Non-pigmented ciliary epithelial cell (primary cell): ENCODE results near the gene RHBDF1.

Source experiments
- DNase-seq: peaks from one replicate; pipeline ENCODE4 v3.0.0-alpha.2; 2010; ENCODE audit warnings: low read depth

Gene RHBDF1

GRCh38 chr16:74747-75334, 2.4 kb upstream of the RHBDF1 start:
- no peak for DNase-seq

- DNase-seq, result no peak
Observed at GRCh38 chr16:74051-74746, 1.8 kb upstream of the RHBDF1 start.

GRCh38 chr16:71540-72401, 660 bp downstream of the RHBDF1 start:
- no peak for DNase-seq

GRCh38 chr16:71210-71539, 1.3 kb downstream of the RHBDF1 start:
- no peak for DNase-seq

GRCh38 chr16:69181-69580, 3.2 kb downstream of the RHBDF1 start:
- no peak for DNase-seq

- DNase-seq, result no peak
Observed at GRCh38 chr16:67884-68789, 4.3 kb downstream of the RHBDF1 start.

- no peak for DNase-seq
Observed at GRCh38 chr16:67183-67791, 5.1 kb downstream of the RHBDF1 start.

GRCh38 chr16:66309-67182, 5.9 kb downstream of the RHBDF1 start:
- no peak for DNase-seq

DNA sequence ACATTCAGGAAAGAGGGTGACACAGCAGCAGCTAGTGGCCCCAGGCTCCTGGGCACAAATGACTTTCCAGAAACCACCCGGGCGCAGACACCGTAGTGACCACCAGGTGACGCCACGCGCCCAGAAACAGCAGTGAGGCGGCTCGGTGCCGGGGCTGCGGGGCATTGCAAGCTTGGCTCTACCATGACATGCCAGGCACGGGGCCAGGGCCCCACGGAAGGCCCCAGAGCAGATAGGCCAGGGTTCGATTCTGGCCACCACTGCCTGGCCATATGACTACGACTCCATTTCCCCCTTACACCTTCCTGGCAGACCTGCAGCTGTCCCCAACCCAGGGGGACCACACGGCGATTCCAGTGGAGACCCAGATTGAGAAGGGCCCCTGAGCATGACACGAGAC, 6.7 kb downstream of the RHBDF1 start:
- DNase-seq, result no peak

DNA sequence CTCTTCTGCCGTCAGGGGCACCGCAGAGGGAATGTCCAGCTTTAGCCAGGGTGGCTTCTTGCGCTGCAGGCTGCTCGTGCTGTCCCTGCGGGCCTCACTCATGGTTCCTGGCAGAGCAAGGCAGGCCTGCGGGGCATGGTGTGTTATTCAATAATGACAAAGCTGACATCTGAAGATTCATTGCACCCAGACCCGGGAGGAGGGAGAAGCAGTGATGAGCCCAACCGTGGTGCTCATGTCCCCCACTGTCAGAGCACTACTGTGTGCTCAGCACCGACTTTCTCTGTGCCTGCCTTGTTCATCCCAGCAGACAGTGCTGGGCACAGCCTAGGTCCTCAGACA, 7.5 kb downstream of the RHBDF1 start:
- no peak for DNase-seq

- DNase-seq, result no peak
Observed at GRCh38 chr16:63998-64913, 8.2 kb downstream of the RHBDF1 start.

DNA sequence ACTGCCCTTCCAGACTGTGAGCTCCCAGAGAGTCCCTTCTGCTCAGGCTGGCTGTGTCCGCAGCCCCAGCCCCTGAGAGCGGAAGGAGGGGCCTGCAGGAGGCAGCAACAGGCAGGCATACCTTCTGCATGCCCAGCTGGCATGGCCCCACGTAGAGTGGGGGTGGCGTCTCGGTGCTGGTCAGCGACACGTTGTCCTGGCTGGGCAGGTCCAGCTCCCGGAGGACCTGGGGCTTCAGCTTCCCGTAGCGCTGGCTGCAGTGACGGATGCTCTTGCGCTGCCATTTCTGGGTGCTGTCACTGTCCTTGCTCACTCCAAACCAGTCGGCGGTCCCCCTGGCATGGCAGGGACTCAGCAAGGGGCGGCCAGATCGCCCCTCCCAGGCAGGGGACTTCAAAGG, 9.0 kb downstream of the RHBDF1 start:
- DNase-seq, result no peak

- no peak for DNase-seq
Observed at GRCh38 chr16:62968-63391, 9.5 kb downstream of the RHBDF1 start.

GRCh38 chr16:62283-62967, 10.0 kb downstream of the RHBDF1 start:
- no peak for DNase-seq

DNA sequence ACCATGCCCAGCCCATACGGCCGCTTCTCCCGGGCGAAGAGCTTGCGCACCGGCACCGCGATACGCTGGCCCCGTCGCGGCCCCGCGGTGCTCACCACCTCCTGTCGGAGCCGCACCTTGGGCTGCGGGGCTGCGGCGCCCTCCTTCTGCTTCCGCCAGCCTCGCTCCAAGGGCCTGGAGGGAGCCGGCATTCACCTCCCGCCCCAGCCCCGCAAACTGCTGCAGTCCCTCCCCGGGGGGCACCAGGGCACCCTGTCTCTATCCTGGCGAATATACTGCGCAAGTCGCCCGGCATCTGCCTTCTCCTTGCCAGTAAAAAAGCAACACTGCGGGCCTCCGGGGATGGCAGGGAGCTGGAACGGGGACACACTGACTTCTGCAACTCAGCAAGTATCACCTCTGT, 10.6 kb downstream of the RHBDF1 start:
- DNase-seq, result no peak

DNA sequence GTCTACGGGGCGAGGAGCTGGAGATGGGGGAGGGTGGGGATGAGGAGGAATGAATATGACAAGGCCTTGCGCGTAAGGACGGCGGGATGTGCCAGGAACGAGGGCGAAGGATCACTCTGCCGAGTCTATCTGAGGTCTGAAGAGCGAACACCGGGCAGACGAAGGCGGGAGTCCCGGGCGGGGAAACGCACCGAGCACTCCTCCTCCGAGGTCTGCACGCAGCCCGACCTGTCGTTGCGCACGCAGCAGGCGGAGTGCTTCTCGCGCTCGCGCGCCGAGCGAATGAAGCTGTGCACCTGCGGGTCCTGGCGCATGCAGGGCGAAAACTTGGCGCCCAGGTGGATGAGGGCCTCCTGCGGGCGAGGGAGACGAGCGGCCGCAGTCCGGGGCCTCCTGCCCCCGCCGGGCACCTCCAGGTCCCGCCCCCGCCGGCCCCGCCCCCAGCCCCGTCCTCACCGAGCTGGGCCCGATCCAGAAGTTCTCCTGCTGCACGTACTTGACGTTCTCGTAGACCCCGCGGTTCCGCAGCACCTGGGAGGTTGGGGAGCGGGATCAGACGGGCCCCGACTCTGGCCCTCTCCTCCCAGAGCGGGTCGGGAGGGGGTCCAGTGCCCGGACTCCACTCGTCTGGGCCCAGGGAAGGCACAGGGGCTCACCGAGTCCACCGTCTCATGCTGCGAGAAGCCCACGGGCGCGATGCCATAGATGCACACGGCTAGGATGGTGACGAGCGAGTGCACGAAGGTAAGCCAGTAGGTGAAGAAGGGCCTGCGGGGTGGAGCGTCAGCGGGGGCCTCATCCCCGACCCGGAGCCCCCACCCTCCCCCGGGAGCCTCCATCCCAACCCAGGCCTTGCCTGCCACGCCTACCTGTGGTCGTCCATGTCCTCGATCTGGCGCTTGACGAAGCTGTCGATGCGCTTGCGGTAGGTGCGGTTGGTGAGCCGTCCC, 11.2 kb downstream of the RHBDF1 start:
- no peak for DNase-seq

DNA sequence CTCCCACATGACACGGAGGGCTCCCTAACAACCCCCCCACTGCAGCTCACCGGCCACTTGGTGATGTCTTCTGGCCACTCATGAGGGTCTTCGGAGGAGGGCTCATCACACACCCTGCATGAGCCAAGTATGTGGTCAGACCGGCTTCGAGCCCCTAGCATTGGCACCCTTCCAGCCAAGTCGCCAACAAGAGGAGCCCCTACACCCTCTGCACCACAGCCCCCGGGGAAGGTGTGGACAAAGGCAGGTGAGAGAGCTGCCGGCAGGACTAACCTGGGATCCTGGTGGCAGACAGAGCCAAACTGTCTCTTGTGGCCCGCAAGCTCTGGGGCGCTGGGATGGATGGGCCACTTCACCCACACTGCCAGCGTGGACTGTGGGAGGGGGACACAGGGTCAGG, 12.3 kb downstream of the RHBDF1 start:
- no peak for DNase-seq

- DNase-seq, result no peak
Observed at GRCh38 chr16:59440-60059, 12.9 kb downstream of the RHBDF1 start.
